Measurements from ENCODE around the gene TXNIP. TPM values are rescaled to one million over a fixed set of nuclear protein-coding genes. Genes with fewer than 3 reads are reported as not detected.

The TXNIP gene
- total and polyA plus RNA-seq, 10 donors, result 446 to 2,368 (median 1,246) TPM

- intact Hi-C loops (cut with DNase I; ENCODE audit: low total_unique reads), result no loop called here
- TF ChIP-seq POLR2A (IDR thresholded peaks at IDR 0.05), result no peak
- no peak for TF ChIP-seq POLR2AphosphoS5 (IDR thresholded peaks at IDR 0.05)
- TF ChIP-seq CTCF (IDR thresholded peaks at IDR 0.05 in 8 of 11, conservative IDR thresholded peaks at IDR 0.05 in 3 of 11), result no peak
- Histone ChIP-seq H3K4me3 (peak overlapping the region; percentile 50 to 91 (median 80)), H3K4me1 (peaks cover 33 to 94% (median 74%) of the 10 kb centered on the region in 6 donors), H3K36me3 (peaks cover 0 to 11% (median 0%) of the 10 kb centered on the region in 6 donors), H3K27me3 (replicated peaks in 1 of 7) (peaks cover 0 to 10% (median 0%) of the 10 kb centered on the region in 7 donors), H3K27ac (peak overlapping the region; percentile 76 to 99 (median 96)), H3K9me3 (no peaks in the 10 kb centered on the region)
- WGBS, 5 donors, result 2 to 6% (median 3%) methylated on average over 3 of the region's 3 CpGs
- DNase-seq, result no peak
These were observed 39.5 kb downstream of the TXNIP start for GRCh38 chr1:145956781-145957442.

- TF ChIP-seq CTCF (IDR thresholded peaks at IDR 0.05 in 8 of 11, conservative IDR thresholded peaks at IDR 0.05 in 3 of 11) (no peak), POLR2AphosphoS5 (IDR thresholded peaks at IDR 0.05) (no peak), POLR2A (IDR thresholded peaks at IDR 0.05) (no peak)
- peaks cover 0 to 5% (median 0%) of the 10 kb centered on the region in 7 donors for H3K27me3 ChIP-seq (replicated peaks in 1 of 7)
- intact Hi-C loops (cut with DNase I; ENCODE audit: low total_unique reads), result no loop called here
- peak overlapping the region in 7 of 8 donors; percentile 50 to 91 (median 81) for H3K4me3 ChIP-seq
- peaks cover 33 to 94% (median 70%) of the 10 kb centered on the region in 6 donors for H3K4me1 ChIP-seq
- no peaks in the 10 kb centered on the region for H3K9me3 ChIP-seq
- peaks cover 0 to 15% (median 0%) of the 10 kb centered on the region in 6 donors for H3K36me3 ChIP-seq
- peak overlapping the region in 7 of 8 donors; percentile 92 to 99 (median 97) for H3K27ac ChIP-seq
- DNase-seq, result no peak
These were observed 40.0 kb downstream of the TXNIP start for GRCh38 chr1:145956361-145956760.

- no peaks in the 10 kb centered on the region for H3K27me3 ChIP-seq (replicated peaks in 1 of 7)
- peaks cover 33 to 94% (median 70%) of the 10 kb centered on the region in 6 donors for H3K4me1 ChIP-seq
- TF ChIP-seq POLR2AphosphoS5 (IDR thresholded peaks at IDR 0.05) (no peak), POLR2A (IDR thresholded peaks at IDR 0.05) (no peak), CTCF (IDR thresholded peaks at IDR 0.05 in 8 of 11, conservative IDR thresholded peaks at IDR 0.05 in 3 of 11) (no peak)
- H3K4me3 ChIP-seq, result peak overlapping the region in 2 of 8 donors; percentile 81 to 84
- no peaks in the 10 kb centered on the region for H3K9me3 ChIP-seq
- H3K27ac ChIP-seq, result peak overlapping the region in 7 of 8 donors; percentile 42 to 99 (median 96)
- peaks cover 0 to 24% (median 0%) of the 10 kb centered on the region in 6 donors for H3K36me3 ChIP-seq
- 48 to 59% (median 53%) methylated on average over 2 of the region's 2 CpGs for WGBS, 5 donors
- no peak for DNase-seq
- intact Hi-C loops (cut with DNase I; ENCODE audit: low total_unique reads), result no loop called here
These were observed 40.9 kb downstream of the TXNIP start for GRCh38 chr1:145955436-145955835.

GRCh38 chr1:145953861-145954260 is 42.5 kb downstream of the TXNIP start:
- DNase-seq, result no peak
- no peak overlapping the region for H3K27ac ChIP-seq
- no peaks in the 10 kb centered on the region for H3K9me3 ChIP-seq
- intact Hi-C loops (cut with DNase I; ENCODE audit: low total_unique reads), result no loop called here
- no peak overlapping the region for H3K4me3 ChIP-seq
- H3K36me3 ChIP-seq, result peaks cover 0 to 36% (median 0%) of the 10 kb centered on the region in 6 donors
- peaks cover 23 to 94% (median 61%) of the 10 kb centered on the region in 6 donors for H3K4me1 ChIP-seq
- H3K27me3 ChIP-seq (replicated peaks in 1 of 7), result no peaks in the 10 kb centered on the region
- WGBS, 5 donors, result 86 to 96% (median 91%) methylated on average over 6 of the region's 6 CpGs
- TF ChIP-seq CTCF (IDR thresholded peaks at IDR 0.05 in 8 of 11, conservative IDR thresholded peaks at IDR 0.05 in 3 of 11), result no peak
- TF ChIP-seq POLR2AphosphoS5 (IDR thresholded peaks at IDR 0.05), result no peak
- no peak for TF ChIP-seq POLR2A (IDR thresholded peaks at IDR 0.05)
